ENCODE measurements around the gene CD300LG. TPM values are rescaled to one million over a fixed set of nuclear protein-coding genes. Genes with fewer than 3 reads are reported as not detected.

The CD300LG gene
- total and polyA plus RNA-seq, 12 donors = 0.78 to 7.3 (median 2.4) TPM

GRCh38 chr17:43852571-43852970 lies 5.6 kb downstream of the CD300LG start:
- Histone ChIP-seq H3K4me1 (replicated peaks in 1 of 2) (no peaks in the 10 kb centered on the region), H3K36me3 (replicated peaks in 1 of 2) (no peaks in the 10 kb centered on the region), H3K4me3 (no peak overlapping the region), H3K27ac (no peak overlapping the region), H3K9me3 (replicated peaks in 1 of 3) (no peaks in the 10 kb centered on the region), H3K27me3 (peaks cover 7% of the 10 kb centered on the region)
- intact Hi-C loops (cut with DNase I) = no loop called here
- DNase-seq = no peak
- WGBS, 4 donors = 86 to 98% (median 94%) methylated on average over 8 of the region's 8 CpGs
- no peak for TF ChIP-seq POLR2A (IDR thresholded peaks at IDR 0.05)
- no peak for TF ChIP-seq CTCF (IDR thresholded peaks at IDR 0.05)

DNA sequence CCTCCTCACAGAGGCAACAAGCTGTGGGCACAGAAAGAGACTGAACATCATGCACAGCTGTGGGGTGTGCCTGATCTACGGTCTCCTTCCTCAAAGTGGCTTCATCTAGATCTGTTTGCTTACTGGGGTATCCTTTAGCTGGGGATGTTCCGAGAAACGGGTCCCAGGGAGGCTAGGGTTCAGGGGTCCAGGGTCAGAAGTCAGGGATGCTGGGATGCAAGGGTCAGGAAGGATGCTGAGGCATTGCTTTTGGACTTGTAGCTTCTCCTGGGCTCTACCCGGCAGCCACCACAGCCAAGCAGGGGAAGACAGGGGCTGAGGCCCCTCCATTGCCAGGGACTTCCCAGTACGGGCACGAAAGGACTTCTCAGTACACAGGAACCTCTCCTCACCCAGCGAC lies 6.6 kb downstream of the CD300LG start:
- Histone ChIP-seq H3K4me3 (no peak overlapping the region), H3K27me3 (peaks cover 7% of the 10 kb centered on the region), H3K27ac (no peak overlapping the region), H3K36me3 (replicated peaks in 1 of 2) (no peaks in the 10 kb centered on the region), H3K4me1 (replicated peaks in 1 of 2) (no peaks in the 10 kb centered on the region), H3K9me3 (replicated peaks in 1 of 3) (no peaks in the 10 kb centered on the region)
- intact Hi-C loops (cut with DNase I) = no loop called here
- WGBS, 4 donors = 72 to 79% (median 75%) methylated on average over 7 of the region's 7 CpGs
- no peak for TF ChIP-seq CTCF (IDR thresholded peaks at IDR 0.05)
- TF ChIP-seq POLR2A (IDR thresholded peaks at IDR 0.05) = no peak
- DNase-seq = no peak

- intact Hi-C loops (cut with DNase I) = no loop called here
- whole genome bisulfite sequencing, 4 donors = 75 to 85% (median 76%) methylated on average over 5 to 8 of the region's 8 CpGs
These were observed 7.5 kb downstream of the CD300LG start for GRCh38 chr17:43854498-43854897.

GRCh38 chr17:43855061-43855460 lies 8.1 kb downstream of the CD300LG start:
- WGBS, 4 donors = 76 to 91% (median 86%) methylated on average over 3 to 9 of the region's 9 CpGs
- Histone ChIP-seq H3K27ac (no peak overlapping the region), H3K4me1 (replicated peaks in 1 of 2) (no peaks in the 10 kb centered on the region), H3K9me3 (replicated peaks in 1 of 3) (no peaks in the 10 kb centered on the region), H3K27me3 (peaks cover 7% of the 10 kb centered on the region), H3K4me3 (no peak overlapping the region), H3K36me3 (replicated peaks in 1 of 2) (no peaks in the 10 kb centered on the region)
- TF ChIP-seq POLR2A (IDR thresholded peaks at IDR 0.05) (no peak), CTCF (IDR thresholded peaks at IDR 0.05) (no peak)
- intact Hi-C loops (cut with DNase I) = no loop called here
- DNase-seq = no peak

More at GRCh38 chr17:43854498-43854897, 7.5 kb downstream of the CD300LG start:
- TF ChIP-seq POLR2A (IDR thresholded peaks at IDR 0.05) (no peak), CTCF (IDR thresholded peaks at IDR 0.05) (no peak)
- Histone ChIP-seq H3K27me3 (peaks cover 7% of the 10 kb centered on the region), H3K4me1 (replicated peaks in 1 of 2) (no peaks in the 10 kb centered on the region), H3K27ac (no peak overlapping the region), H3K36me3 (replicated peaks in 1 of 2) (no peaks in the 10 kb centered on the region), H3K4me3 (no peak overlapping the region), H3K9me3 (replicated peaks in 1 of 3) (no peaks in the 10 kb centered on the region)
- DNase-seq = no peak

Measured in adrenal gland (tissue), 12 donors.